Cortex of kidney (tissue), 1 donor: ENCODE results near the gene SCAMP4.

ENCODE experiments used
- DNase-seq: peaks from one replicate; lab custom pipeline; 2025; lab: John Stamatoyannopoulos, UW

Gene SCAMP4

GRCh38 chr19:1912760-1913505, 7.7 kb downstream of the SCAMP4 start:
- DNase-seq: no peak

DNA sequence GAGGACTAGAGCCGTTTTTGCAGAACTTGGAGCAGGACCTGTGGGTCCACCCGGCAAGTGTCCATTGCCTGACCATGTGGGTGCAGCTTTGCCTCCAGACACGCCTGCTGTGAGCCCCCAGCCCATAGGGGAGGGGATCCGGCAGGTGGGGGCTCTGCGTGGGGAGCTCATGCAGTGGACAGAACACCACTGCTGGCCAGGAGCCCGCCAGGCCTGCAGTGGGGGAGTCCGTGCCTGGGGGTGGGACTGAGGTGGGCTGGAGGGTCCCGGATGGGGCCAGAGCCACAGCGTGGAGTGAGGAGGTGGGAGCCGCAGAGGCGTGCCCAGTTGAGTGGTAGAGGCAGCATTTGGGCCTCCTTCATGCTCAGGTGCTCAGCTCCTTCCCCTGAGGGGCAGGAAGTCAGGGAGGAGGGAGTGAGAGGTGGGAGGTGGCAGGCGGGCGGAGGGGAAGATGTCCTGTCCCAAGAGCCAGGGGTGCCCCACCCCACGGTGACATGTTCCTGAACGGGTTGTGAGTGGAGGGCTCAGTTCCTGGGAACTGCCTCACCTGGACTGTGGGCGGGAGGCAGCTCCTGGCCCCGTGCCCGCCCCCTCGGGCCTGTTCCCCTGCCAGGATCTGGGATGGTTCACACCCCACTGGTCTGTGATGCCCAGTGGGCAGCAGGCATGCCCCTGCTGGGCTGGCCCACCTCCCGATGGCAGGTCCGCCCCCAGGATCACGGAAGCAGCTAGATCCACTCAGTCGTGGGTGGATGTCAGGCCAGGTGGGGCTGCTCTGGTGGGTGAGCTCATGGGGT, 8.8 kb downstream of the SCAMP4 start:
- DNase-seq: no peak

DNA sequence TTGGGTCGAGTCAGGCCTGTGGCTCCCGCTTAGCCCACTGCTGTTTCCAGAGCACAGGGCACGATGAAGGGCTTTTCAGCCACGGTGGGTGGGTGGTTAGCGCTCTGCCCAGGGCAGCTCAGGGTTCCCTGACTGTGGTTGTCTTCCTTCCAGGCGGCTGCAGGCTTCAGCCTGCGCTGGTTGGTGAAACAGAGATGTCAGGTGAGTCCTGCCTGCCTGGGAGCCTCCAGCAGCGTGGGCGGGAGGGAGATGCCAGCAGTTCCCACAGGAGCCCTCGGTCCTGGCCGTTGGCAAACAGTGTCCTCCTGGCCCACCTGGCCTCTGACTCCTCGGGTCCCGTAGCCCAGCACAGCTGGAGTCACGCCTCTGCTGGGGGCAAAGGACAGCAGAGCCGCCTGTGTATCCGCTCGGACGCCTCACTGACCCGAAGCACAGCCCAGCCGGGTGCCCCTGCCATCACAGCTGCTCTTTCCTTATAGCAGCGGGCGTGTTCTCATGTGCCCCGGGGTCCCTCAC, 9.7 kb downstream of the SCAMP4 start:
- DNase-seq: no peak

DNA sequence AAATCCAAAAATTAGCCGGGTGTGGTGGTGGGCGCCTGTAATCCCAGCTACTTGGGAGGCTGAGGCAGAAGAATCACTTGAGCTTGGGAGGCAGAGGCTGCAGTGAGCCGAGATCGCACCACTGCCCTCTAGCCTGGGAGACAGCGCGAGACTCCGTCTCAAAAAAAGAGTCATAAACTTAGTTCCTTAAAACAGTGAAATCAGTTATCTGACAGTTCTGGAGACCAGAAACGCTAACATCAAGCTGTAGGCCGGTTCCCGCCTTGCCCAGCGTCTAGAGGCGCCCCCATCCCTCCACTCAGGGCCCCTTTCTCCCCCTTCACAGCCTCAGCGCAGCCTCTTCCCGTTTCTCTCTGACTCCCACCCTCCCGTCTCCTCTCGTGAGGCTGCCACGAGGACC, 11.9 kb downstream of the SCAMP4 start:
- no peak for DNase-seq

- DNase-seq: no peak
These were observed 12.7 kb downstream of the SCAMP4 start for GRCh38 chr19:1917926-1918325.

- DNase-seq: no peak
These were observed 13.8 kb downstream of the SCAMP4 start for GRCh38 chr19:1918975-1919374.

DNA sequence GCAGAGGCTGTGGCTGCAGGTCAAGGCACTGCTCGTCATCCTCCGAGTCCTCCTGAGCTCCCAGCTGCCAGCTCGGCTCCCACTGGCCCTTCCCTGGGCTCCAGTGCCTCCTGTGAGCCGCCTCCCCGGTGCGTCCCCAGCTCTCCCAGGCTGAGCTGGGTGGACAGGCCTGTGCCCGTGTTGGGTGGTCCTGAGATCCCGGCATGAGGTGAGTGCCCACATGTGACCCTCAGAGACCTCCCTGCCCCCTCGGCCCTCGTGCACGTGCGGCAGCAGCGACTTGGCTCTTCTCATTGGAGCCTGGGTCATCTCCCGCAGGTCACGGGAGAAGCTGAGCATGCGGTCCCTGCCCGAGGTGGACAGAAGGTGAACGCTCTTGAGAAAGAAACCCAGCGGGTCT, 15.4 kb downstream of the SCAMP4 start:
- no peak for DNase-seq

GRCh38 chr19:1921326-1921725, 16.1 kb downstream of the SCAMP4 start:
- no peak for DNase-seq

DNA sequence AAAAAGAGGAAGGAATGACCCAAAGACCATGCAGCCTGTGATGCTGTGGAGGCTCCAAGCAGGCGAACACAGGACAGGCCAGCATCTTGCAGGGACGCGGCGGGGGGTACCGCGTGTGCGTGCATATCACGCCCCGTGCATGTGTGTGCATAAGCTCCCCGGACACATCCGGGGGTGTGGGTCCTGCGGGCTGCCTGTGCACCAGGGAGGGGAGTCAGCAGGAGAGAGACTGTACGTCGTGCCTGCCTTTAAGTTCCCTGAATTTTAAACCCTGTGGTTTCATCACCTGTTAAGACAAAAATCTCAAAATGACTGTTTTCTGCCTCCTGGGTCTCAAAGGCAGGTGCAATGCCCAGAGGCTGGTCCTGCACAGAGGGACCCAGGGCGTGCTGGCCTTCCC, 16.6 kb downstream of the SCAMP4 start:
- DNase-seq: no peak

- no peak for DNase-seq
These were observed 17.6 kb downstream of the SCAMP4 start for GRCh38 chr19:1922803-1923202.

- DNase-seq: no peak
These were observed 18.1 kb downstream of the SCAMP4 start for GRCh38 chr19:1923319-1923718.

- DNase-seq: no peak
These were observed 19.2 kb downstream of the SCAMP4 start for GRCh38 chr19:1924320-1924961.

GRCh38 chr19:1925544-1925943, 20.3 kb downstream of the SCAMP4 start:
- no peak for DNase-seq

GRCh38 chr19:1929021-1929742, 24.0 kb downstream of the SCAMP4 start:
- no peak for DNase-seq

GRCh38 chr19:1931445-1931844, 26.2 kb downstream of the SCAMP4 start:
- no peak for DNase-seq

DNA sequence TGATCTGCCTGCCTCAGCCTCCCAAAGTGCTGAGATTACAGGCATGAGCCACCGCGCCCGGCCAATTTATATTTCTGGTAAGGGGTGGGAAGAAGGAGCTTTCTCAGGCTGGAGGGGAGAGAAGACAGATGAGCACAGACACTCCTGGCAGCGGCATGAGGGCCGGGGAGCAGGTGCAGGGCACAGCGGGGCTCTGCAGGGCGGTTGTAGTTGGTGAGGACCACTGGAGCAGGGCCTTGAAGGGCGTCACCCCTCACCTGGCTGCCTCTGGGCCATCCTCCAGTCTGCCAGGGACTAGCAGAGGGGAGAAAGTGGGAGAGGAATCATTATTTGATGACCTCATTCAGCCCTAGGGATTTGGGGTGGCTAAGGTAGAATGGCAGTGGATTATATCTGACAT, 27.2 kb downstream of the SCAMP4 start:
- DNase-seq: no peak

DNA sequence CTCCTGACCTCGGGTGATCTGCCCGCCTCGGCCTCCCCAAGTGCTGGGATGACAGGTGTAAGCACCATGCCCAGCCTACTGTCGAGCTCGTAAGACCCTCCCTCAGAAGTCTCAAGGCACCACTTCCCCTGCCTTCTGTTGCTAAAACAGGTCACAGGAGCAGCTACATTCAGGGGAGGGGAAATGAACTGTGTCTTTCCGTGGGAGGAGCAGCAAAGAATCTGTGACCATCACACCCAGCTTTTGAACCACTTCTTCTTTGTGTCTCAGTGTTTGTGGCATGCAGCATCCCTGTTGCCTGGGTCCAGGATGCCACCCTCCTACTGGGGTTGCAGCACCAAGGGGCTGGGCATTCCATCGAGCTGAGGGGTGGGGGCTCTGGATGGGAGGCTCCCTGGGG, 28.0 kb downstream of the SCAMP4 start:
- no peak for DNase-seq

- DNase-seq: no peak
These were observed 28.7 kb downstream of the SCAMP4 start for GRCh38 chr19:1933942-1934341.

GRCh38 chr19:1935484-1936208, 30.4 kb downstream of the SCAMP4 start:
- DNase-seq: no peak

GRCh38 chr19:1936430-1936829, 31.2 kb downstream of the SCAMP4 start:
- DNase-seq: no peak

DNA sequence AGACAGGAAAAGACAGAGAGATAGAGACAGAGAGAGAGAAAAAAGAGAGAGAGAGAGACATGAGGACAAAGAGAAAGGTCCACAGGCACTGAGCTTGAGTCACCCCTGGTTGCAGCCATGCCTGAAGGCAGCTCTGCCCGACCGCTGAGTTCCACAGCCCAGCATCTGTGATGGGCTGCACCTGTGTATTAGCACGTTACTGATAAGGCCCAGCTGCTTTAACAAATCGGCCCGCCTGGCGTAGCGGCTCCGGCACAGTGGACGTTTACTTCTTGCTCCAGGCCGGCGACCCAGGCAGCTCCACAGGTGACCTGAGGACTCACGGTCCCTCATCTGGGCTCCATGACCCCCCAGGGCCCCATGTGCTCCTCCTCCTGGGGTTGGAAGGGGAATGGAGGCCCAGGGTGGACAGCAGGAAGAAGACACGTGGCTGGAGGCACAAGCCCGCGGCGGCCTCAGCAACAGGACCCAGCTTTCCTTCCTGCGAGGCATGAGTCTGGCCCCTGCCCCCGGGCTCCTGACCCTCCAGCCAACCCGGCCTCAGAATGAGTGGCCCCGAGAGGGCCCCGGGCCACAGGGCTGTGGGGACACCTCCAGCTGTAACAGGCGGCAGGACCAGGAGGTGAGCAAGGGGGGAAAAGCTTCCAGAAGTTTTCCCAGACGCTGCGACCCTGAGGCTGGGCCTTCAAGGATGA, 31.9 kb downstream of the SCAMP4 start:
- no peak for DNase-seq
